Astrocyte (in vitro differentiated cells and primary cell): ENCODE results near the gene TRPM2. TPM values are rescaled to one million over a fixed set of nuclear protein-coding genes. Genes with fewer than 3 reads are reported as not detected.
"Not testable (repeated sequence)": the region's sequence is repeated elsewhere in the genome, so short reads cannot be mapped to it uniquely, and the experiment has no call there.

Source experiments
- DNase-seq: peaks from one replicate; pipeline ENCODE4 v3.0.0-alpha.2; 2010; ENCODE audit warnings: low read depth
- FAIRE-seq: peaks from 2 replicates; lab custom pipeline; 2011; peaks lifted over from hg19 to GRCh38; lab: Jason Lieb, UNC
- H2AFZ ChIP-seq: 2 replicates; pipeline ENCODE4 v1.6.0; 2012; ENCODE audit warnings: low read depth, low read length, inconsistent platforms
- H3K27ac ChIP-seq: 2 replicates; pipeline ENCODE4 v1.5.1; 2011; ENCODE audit warnings: low read depth, low read length, inconsistent platforms
- H3K27me3 ChIP-seq: 2 replicates; pipeline ENCODE4 v1.6.0; 2011; ENCODE audit warnings: low read length, inconsistent platforms; ENCODE audit not compliant: insufficient read depth
- H3K36me3 ChIP-seq: 2 replicates; pipeline ENCODE4 v1.5.1; 2011; ENCODE audit warnings: low read length, inconsistent platforms; ENCODE audit not compliant: insufficient read depth
- H3K4me1 ChIP-seq: 2 replicates; pipeline ENCODE4 v1.5.1; 2011; ENCODE audit warnings: low read length, inconsistent platforms; ENCODE audit not compliant: insufficient read depth
- H3K4me2 ChIP-seq: 2 replicates; pipeline ENCODE4 v1.6.0; 2012; ENCODE audit warnings: low read length, inconsistent platforms
- H3K4me3 ChIP-seq: 2 replicates; pipeline ENCODE4 v1.5.1; 2011; ENCODE audit warnings: low read depth, mild to moderate bottlenecking, low read length, inconsistent platforms; ENCODE audit not compliant: insufficient read depth
- H3K79me2 ChIP-seq: 2 replicates; pipeline ENCODE4 v1.6.0; 2012; ENCODE audit warnings: mild to moderate bottlenecking, low read length, inconsistent platforms; ENCODE audit not compliant: insufficient read depth
- H3K9ac ChIP-seq: 2 replicates; pipeline ENCODE4 v1.6.0; 2012; ENCODE audit warnings: mild to moderate bottlenecking, low read length, inconsistent platforms
- H3K9me3 ChIP-seq: 2 replicates; pipeline ENCODE4 v1.5.1; 2012; ENCODE audit warnings: low read depth, mild to moderate bottlenecking, low read length, inconsistent platforms; ENCODE audit not compliant: insufficient read depth
- H4K20me1 ChIP-seq: 2 replicates; pipeline ENCODE4 v1.6.0; 2012; ENCODE audit warnings: low read length, inconsistent platforms; ENCODE audit not compliant: insufficient read depth
- H3K27ac Mint-ChIP-seq: one replicate; pipeline ENCODE4 v1.8.0; 2021; ENCODE audit warnings: mild to moderate bottlenecking, mixed read lengths; ENCODE audit not compliant: unreplicated experiment
- H3K27me3 Mint-ChIP-seq: one replicate; pipeline ENCODE4 v1.8.0; 2021; ENCODE audit warnings: low read depth, mixed read lengths; ENCODE audit not compliant: unreplicated experiment
- H3K36me3 Mint-ChIP-seq: one replicate; pipeline ENCODE4 v1.8.0; 2021; ENCODE audit warnings: low read depth, mixed read lengths; ENCODE audit not compliant: unreplicated experiment
- H3K4me1 Mint-ChIP-seq: one replicate; pipeline ENCODE4 v1.8.0; 2021; ENCODE audit warnings: low read depth, mixed read lengths; ENCODE audit not compliant: unreplicated experiment
- H3K4me3 Mint-ChIP-seq: one replicate; pipeline ENCODE4 v1.8.0; 2021; ENCODE audit warnings: mild to moderate bottlenecking, moderate library complexity, mixed read lengths; ENCODE audit not compliant: unreplicated experiment
- H3K9me3 Mint-ChIP-seq: one replicate; pipeline ENCODE4 v1.8.0; 2021; ENCODE audit warnings: mild to moderate bottlenecking, mixed read lengths; ENCODE audit not compliant: unreplicated experiment
- CTCF ChIP-seq: IDR thresholded peaks from 2 replicates; pipeline ENCODE4 v1.5.1; 2011; ENCODE audit warnings: low read depth, mild to moderate bottlenecking, inconsistent platforms, low read length, moderate library complexity; ENCODE audit not compliant: insufficient read depth
- EZH2 ChIP-seq: IDR thresholded peaks from 2 replicates; pipeline ENCODE4 v1.6.1; 2012; ENCODE audit warnings: mild to moderate bottlenecking, low read length, inconsistent platforms; ENCODE audit not compliant: insufficient read depth
- total RNA-seq: library from RNA; stranded (reverse); gene quantifications from 2 replicates; pipeline ENCODE4 v1.2.1, GENCODE V29; 2021

Gene TRPM2
- total RNA-seq, 1 donor from 2014 or later: 0.79 TPM

- FAIRE-seq (no peak), DNase-seq (no peak)
- Mint-ChIP-seq H3K36me3 (no peaks in the 10 kb centered on the region), H3K4me3 (no peak overlapping the region), H3K4me1 (no peaks in the 10 kb centered on the region), H3K27me3 (peaks cover 28% of the 10 kb centered on the region), H3K27ac (no peak overlapping the region), H3K9me3 (peaks cover 8% of the 10 kb centered on the region)
- Histone ChIP-seq H4K20me1 (no peaks in the 10 kb centered on the region), H2AFZ (no peak overlapping the region), H3K9ac (no peak overlapping the region), H3K4me1 (no peaks in the 10 kb centered on the region), H3K27ac (no peak overlapping the region), H3K4me3 (no peak overlapping the region), H3K79me2 (no peaks in the 10 kb centered on the region), H3K4me2 (no peak overlapping the region), H3K27me3 (no peaks in the 10 kb centered on the region), H3K36me3 (no peaks in the 10 kb centered on the region), H3K9me3 (peaks cover 5% of the 10 kb centered on the region)
- TF ChIP-seq CTCF (no peak), EZH2 (no peak)
Measured at GRCh38 chr21:44394733-44395132, 41.3 kb downstream of the TRPM2 start.

- no peak for TF ChIP-seq CTCF
- TF ChIP-seq EZH2: no peak
- Mint-ChIP-seq H3K27me3 (peaks cover 28% of the 10 kb centered on the region), H3K9me3 (peaks cover 5% of the 10 kb centered on the region), H3K36me3 (no peaks in the 10 kb centered on the region), H3K4me1 (no peaks in the 10 kb centered on the region), H3K4me3 (no peak overlapping the region), H3K27ac (no peak overlapping the region)
- no peak overlapping the region for H2AFZ ChIP-seq
- no peak for FAIRE-seq
- H3K4me1 ChIP-seq: no peaks in the 10 kb centered on the region
- H3K4me2 ChIP-seq: no peak overlapping the region
- H3K36me3 ChIP-seq: no peaks in the 10 kb centered on the region
- no peaks in the 10 kb centered on the region for H4K20me1 ChIP-seq
- H3K27ac ChIP-seq: no peak overlapping the region
- no peak overlapping the region for H3K4me3 ChIP-seq
- no peak overlapping the region for H3K9ac ChIP-seq
- H3K9me3 ChIP-seq: peaks cover 5% of the 10 kb centered on the region
- no peaks in the 10 kb centered on the region for H3K27me3 ChIP-seq
- DNase-seq: no peak
- no peaks in the 10 kb centered on the region for H3K79me2 ChIP-seq
Measured at GRCh38 chr21:44395260-44395659, 41.8 kb downstream of the TRPM2 start.

GRCh38 chr21:44396803-44397202, 43.4 kb downstream of the TRPM2 start:
- H3K4me3 ChIP-seq: not testable (repeated sequence)

More at GRCh38 chr21:44396803-44397202, 43.4 kb downstream of the TRPM2 start:
- H3K4me1 Mint-ChIP-seq, H3K27me3 ChIP-seq, H2AFZ ChIP-seq, H3K27ac ChIP-seq, H3K36me3 ChIP-seq, H4K20me1 ChIP-seq, H3K4me1 ChIP-seq, FAIRE-seq, H3K9me3 ChIP-seq, H3K4me3 Mint-ChIP-seq, H3K9me3 Mint-ChIP-seq, H3K4me2 ChIP-seq, H3K9ac ChIP-seq, H3K27ac Mint-ChIP-seq, H3K36me3 Mint-ChIP-seq, H3K79me2 ChIP-seq, DNase-seq: not testable (repeated sequence)
- peaks cover 31% of the 10 kb centered on the region for H3K27me3 Mint-ChIP-seq
